GM21447 (cell line): ENCODE data around the gene HOMER3.
"Not testable (repeated sequence)": the region's sequence is repeated elsewhere in the genome, so short reads cannot be mapped to it uniquely, and the experiment has no call there.

Source experiments
- ATAC-seq: cut with Tn5 transposase; IDR thresholded peaks from one replicate; pipeline ENCODE4 v1.9.1; 2021; ENCODE audit not compliant: unreplicated experiment

Gene HOMER3

GRCh38 chr19:18903156-18904037, 37.6 kb downstream of the HOMER3 start:
- ATAC-seq: no peak

- not testable (repeated sequence) for ATAC-seq
Observed at GRCh38 chr19:18902519-18902918, 38.5 kb downstream of the HOMER3 start.

GRCh38 chr19:18901491-18901890, 39.5 kb downstream of the HOMER3 start:
- no peak for ATAC-seq

GRCh38 chr19:18900700-18901481, 40.1 kb downstream of the HOMER3 start:
- ATAC-seq: no peak

GRCh38 chr19:18899624-18900560, 41.1 kb downstream of the HOMER3 start:
- no peak for ATAC-seq

- no peak for ATAC-seq
Observed at GRCh38 chr19:18898607-18899408, 42.2 kb downstream of the HOMER3 start.

- ATAC-seq: no peak
Observed at GRCh38 chr19:18898081-18898606, 42.9 kb downstream of the HOMER3 start.

GRCh38 chr19:18897094-18898029, 43.7 kb downstream of the HOMER3 start:
- ATAC-seq: no peak

- no peak for ATAC-seq
Observed at GRCh38 chr19:18896421-18896841, 44.6 kb downstream of the HOMER3 start.

GRCh38 chr19:18895824-18896341, 45.1 kb downstream of the HOMER3 start, which contains the start of gene CERS1:
CERS1 (minus strand) TSS chr19:18896158; CDS start chr19:18896072, 86 bp downstream.
- ATAC-seq: no peak

GRCh38 chr19:18895038-18895823, 45.8 kb downstream of the HOMER3 start:
- ATAC-seq: no peak

- no peak for ATAC-seq
Observed at GRCh38 chr19:18894254-18895037, 46.6 kb downstream of the HOMER3 start.

- no peak for ATAC-seq
Observed at GRCh38 chr19:18893587-18894253, 47.3 kb downstream of the HOMER3 start.

- no peak for ATAC-seq
Observed at GRCh38 chr19:18889949-18890745, 50.9 kb downstream of the HOMER3 start.

GRCh38 chr19:18886972-18887371, 54.0 kb downstream of the HOMER3 start:
- ATAC-seq: no peak
